Keratinocyte (primary cell): ENCODE results near the gene CYP2A6.

Source experiments
- CTCF ChIP-seq, 3 experiments: IDR thresholded peaks in 1 of 3; conservative IDR thresholded peaks in 1 of 3; optimal IDR thresholded peaks in 1 of 3; 2 replicates in 2 of 3; 3 replicates in 1 of 3; pipeline versions ENCODE3 to v1.5.1; 2011; ENCODE audit warnings: low read length in 3 of 3, mild to moderate bottlenecking in 3 of 3, moderate library complexity in 2 of 3, control low read depth in 1 of 3, inconsistent platforms in 1 of 3; ENCODE audit not compliant: insufficient read depth in 2 of 3; ENCODE audit errors: extremely low read depth in 1 of 3
- EZH2 ChIP-seq: IDR thresholded peaks from one replicate; pipeline ENCODE4 v1.6.1; 2012; ENCODE audit warnings: inconsistent platforms, mild to moderate bottlenecking, low read length, moderate library complexity

GRCh38 chr19:40803170-40803856, 46.9 kb downstream of the CYP2A6 start:
- TF ChIP-seq CTCF (optimal IDR thresholded peaks at IDR 0.05 in 1 of 3, IDR thresholded peaks at IDR 0.05 in 1 of 3, conservative IDR thresholded peaks at IDR 0.05 in 1 of 3; ENCODE audit: extremely low read depth in 1 of 3, insufficient read depth in 2 of 3, low read length in 3 of 3) (no peak), EZH2 (no peak)
